OCI-LY1 (cell line): Measurements from ENCODE around the gene ZFP1.

ENCODE experiments used
- H2AFZ ChIP-seq: fragments of 200-600 bp; sonication (generic), shearing (Covaris generic); 2 replicates; pipeline ENCODE4 v1.6.0; 2014; ENCODE audit warnings: antibody characterized with exemption, mild to moderate bottlenecking, low read length
- H3F3A ChIP-seq: fragments of 200-600 bp; sonication (generic), shearing (Covaris generic); 2 replicates; pipeline ENCODE4 v1.6.0; 2014; ENCODE audit warnings: mild to moderate bottlenecking, antibody characterized with exemption, low read length, moderate library complexity; ENCODE audit not compliant: insufficient read depth
- H3K27ac ChIP-seq: fragments of 200-600 bp; sonication (generic); 2 replicates; pipeline ENCODE4 v1.5.1; 2014; ENCODE audit warnings: low read length, mixed run types, mild to moderate bottlenecking, low read depth; ENCODE audit not compliant: poor library complexity, severe bottlenecking
- H3K27me3 ChIP-seq: fragments of 200-600 bp; sonication (generic); 2 replicates; pipeline ENCODE4 v1.6.0; 2014; ENCODE audit warnings: antibody characterized with exemption, mild to moderate bottlenecking, low read length, moderate library complexity; ENCODE audit not compliant: insufficient read depth
- H3K36me3 ChIP-seq: fragments of 200-600 bp; sonication (generic); 2 replicates; pipeline ENCODE4 v1.6.1; 2014; ENCODE audit warnings: mild to moderate bottlenecking, antibody characterized with exemption, low read length, moderate library complexity, mixed read lengths; ENCODE audit not compliant: insufficient read depth
- H3K4me1 ChIP-seq: fragments of 200-600 bp; sonication (generic); 2 replicates; pipeline ENCODE4 v1.5.1; 2014; ENCODE audit warnings: mild to moderate bottlenecking, low read length, moderate library complexity; ENCODE audit not compliant: insufficient read depth, severe bottlenecking
- H3K4me2 ChIP-seq: fragments of 200-600 bp; sonication (generic), shearing (Covaris generic); 2 replicates; pipeline ENCODE4 v1.6.1; 2014; ENCODE audit warnings: low read length
- H3K4me3 ChIP-seq: fragments of 200-600 bp; sonication (generic); 2 replicates; pipeline ENCODE4 v1.5.1; 2014; ENCODE audit warnings: low read length, low read depth, mild to moderate bottlenecking, mixed read lengths; ENCODE audit not compliant: poor library complexity, severe bottlenecking
- H3K79me2 ChIP-seq: fragments of 200-600 bp; shearing (Covaris generic); 2 replicates; pipeline ENCODE4 v1.6.1; 2016; ENCODE audit warnings: mixed run types, low read length, mixed read lengths; ENCODE audit not compliant: insufficient read depth
- H3K9ac ChIP-seq: fragments of 200-600 bp; sonication (generic), shearing (Covaris generic); 2 replicates; pipeline ENCODE4 v1.6.1; 2014; ENCODE audit warnings: mild to moderate bottlenecking, low read length, mixed read lengths
- H3K9me2 ChIP-seq: fragments of 200-600 bp; sonication (generic), shearing (Covaris generic); 2 replicates; pipeline ENCODE4 v1.6.1; 2014; ENCODE audit warnings: low read depth, mild to moderate bottlenecking, low read length, mixed read lengths
- H3K9me3 ChIP-seq: fragments of 200-600 bp; shearing (Covaris generic); 2 replicates; pipeline ENCODE4 v1.6.1; 2014; ENCODE audit warnings: low read length, mixed read lengths
- H4K20me1 ChIP-seq: fragments of 200-600 bp; sonication (generic), shearing (Covaris generic); 2 replicates; pipeline ENCODE4 v1.6.0; 2016; ENCODE audit warnings: mild to moderate bottlenecking, low read length; ENCODE audit not compliant: insufficient read depth
- EZH2 ChIP-seq: fragments of 200-600 bp; sonication (generic), shearing (Covaris generic); IDR thresholded peaks from 2 replicates; pipeline ENCODE4 v1.8.0; 2017; ENCODE audit warnings: borderline replicate concordance, mixed run types, mild to moderate bottlenecking, antibody characterized with exemption, low read length, moderate library complexity, mixed read lengths
- TF ChIP-seq, protein P1 (sequence below): fragments of 200-600 bp; sonication (generic), shearing (Covaris generic); IDR thresholded peaks from 2 replicates; pipeline ENCODE4 v1.5.1; 2017; ENCODE audit warnings: mild to moderate bottlenecking, antibody characterized with exemption, low read length, moderate library complexity, mixed read lengths

ZFP1 gene

DNA sequence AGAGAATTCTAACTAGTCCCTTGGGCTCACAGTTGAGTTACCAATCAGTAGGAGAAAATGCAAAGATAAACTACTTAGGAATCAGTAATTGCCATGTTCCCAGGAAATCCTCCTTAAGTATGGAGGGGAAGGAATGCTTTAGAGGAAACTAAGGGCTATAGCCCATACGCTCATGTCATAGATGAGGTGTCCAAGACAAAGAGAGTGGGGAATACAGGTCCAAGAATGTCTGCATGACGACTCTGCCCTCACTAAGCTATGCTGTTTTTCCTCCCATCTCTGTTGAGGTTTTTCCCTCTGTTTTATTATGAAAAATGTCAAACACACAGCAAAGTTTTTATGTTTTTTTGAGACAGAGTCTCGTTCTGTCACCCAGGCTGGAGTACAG, 47.7 kb upstream of the ZFP1 start:
- TF ChIP-seq, protein P1, sequence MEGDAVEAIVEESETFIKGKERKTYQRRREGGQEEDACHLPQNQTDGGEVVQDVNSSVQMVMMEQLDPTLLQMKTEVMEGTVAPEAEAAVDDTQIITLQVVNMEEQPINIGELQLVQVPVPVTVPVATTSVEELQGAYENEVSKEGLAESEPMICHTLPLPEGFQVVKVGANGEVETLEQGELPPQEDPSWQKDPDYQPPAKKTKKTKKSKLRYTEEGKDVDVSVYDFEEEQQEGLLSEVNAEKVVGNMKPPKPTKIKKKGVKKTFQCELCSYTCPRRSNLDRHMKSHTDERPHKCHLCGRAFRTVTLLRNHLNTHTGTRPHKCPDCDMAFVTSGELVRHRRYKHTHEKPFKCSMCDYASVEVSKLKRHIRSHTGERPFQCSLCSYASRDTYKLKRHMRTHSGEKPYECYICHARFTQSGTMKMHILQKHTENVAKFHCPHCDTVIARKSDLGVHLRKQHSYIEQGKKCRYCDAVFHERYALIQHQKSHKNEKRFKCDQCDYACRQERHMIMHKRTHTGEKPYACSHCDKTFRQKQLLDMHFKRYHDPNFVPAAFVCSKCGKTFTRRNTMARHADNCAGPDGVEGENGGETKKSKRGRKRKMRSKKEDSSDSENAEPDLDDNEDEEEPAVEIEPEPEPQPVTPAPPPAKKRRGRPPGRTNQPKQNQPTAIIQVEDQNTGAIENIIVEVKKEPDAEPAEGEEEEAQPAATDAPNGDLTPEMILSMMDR = no peak
- no peak for TF ChIP-seq EZH2
- Histone ChIP-seq H4K20me1 (no peaks in the 10 kb centered on the region), H3K27ac (no peak overlapping the region), H3K4me3 (no peak overlapping the region), H3K4me1 (no peaks in the 10 kb centered on the region), H3K27me3 (no peaks in the 10 kb centered on the region), H3F3A (no peaks in the 10 kb centered on the region), H3K4me2 (no peak overlapping the region), H3K36me3 (no peaks in the 10 kb centered on the region), H3K9me3 (no peaks in the 10 kb centered on the region), H3K9ac (no peak overlapping the region), H3K79me2 (no peaks in the 10 kb centered on the region), H3K9me2 (no peaks in the 10 kb centered on the region), H2AFZ (no peak overlapping the region)

DNA sequence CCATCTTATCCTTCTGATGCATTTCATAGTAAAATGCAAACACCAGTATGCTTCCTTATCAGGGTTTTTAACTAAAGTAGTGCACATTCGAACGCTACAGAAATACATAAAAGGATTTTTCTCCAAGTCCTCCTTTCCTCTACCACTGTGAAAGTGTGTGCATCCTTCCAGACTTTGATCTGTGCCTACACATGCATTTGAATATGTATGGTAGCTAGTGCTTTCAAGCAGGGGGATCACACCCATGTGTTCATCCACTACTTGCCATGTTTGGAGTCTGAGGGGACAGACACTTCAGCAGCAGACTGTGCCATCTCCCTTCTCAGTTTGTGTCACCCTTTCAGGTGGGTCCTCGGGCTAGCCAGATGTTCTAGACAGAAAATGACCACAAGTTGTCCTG, 46.7 kb upstream of the ZFP1 start:
- Histone ChIP-seq H3K9me3 (no peaks in the 10 kb centered on the region), H3K9me2 (no peaks in the 10 kb centered on the region), H3K4me1 (no peaks in the 10 kb centered on the region), H3K27me3 (no peaks in the 10 kb centered on the region), H4K20me1 (no peaks in the 10 kb centered on the region), H3K36me3 (no peaks in the 10 kb centered on the region), H3K9ac (no peak overlapping the region), H3K79me2 (no peaks in the 10 kb centered on the region), H2AFZ (no peak overlapping the region), H3F3A (no peaks in the 10 kb centered on the region), H3K4me3 (no peak overlapping the region), H3K4me2 (no peak overlapping the region), H3K27ac (no peak overlapping the region)
- TF ChIP-seq, protein P1 = no peak
- no peak for TF ChIP-seq EZH2

- H3K4me2 ChIP-seq = no peak overlapping the region
- H3K9me2 ChIP-seq = no peaks in the 10 kb centered on the region
- H2AFZ ChIP-seq = no peak overlapping the region
- H3K4me3 ChIP-seq = no peak overlapping the region
- H3K27ac ChIP-seq = no peak overlapping the region
- TF ChIP-seq, protein P1 = no peak
- TF ChIP-seq EZH2 = no peak
- no peaks in the 10 kb centered on the region for H3K27me3 ChIP-seq
- no peaks in the 10 kb centered on the region for H3K79me2 ChIP-seq
- no peaks in the 10 kb centered on the region for H4K20me1 ChIP-seq
- no peaks in the 10 kb centered on the region for H3F3A ChIP-seq
- no peaks in the 10 kb centered on the region for H3K36me3 ChIP-seq
- no peaks in the 10 kb centered on the region for H3K9me3 ChIP-seq
- peaks cover 4% of the 10 kb centered on the region for H3K4me1 ChIP-seq
- no peak overlapping the region for H3K9ac ChIP-seq
These were observed 45.7 kb upstream of the ZFP1 start for GRCh38 chr16:75102595-75102994.
